ENCODE data around the gene COMMD4.
"Not testable (repeated sequence)": the region's sequence is repeated elsewhere in the genome, so short reads cannot be mapped to it uniquely, and the experiment has no call there.

The COMMD4 gene

GRCh38 chr15:75335705-75336355, at the start of gene COMMD4:
COMMD4 (plus strand) TSS chr15:75336063; CDS start chr15:75336090, 27 bp downstream.
- peak; percentile 68 for DNase-seq (ENCODE audit: low read depth)

GRCh38 chr15:75293660-75294059, 42.2 kb upstream of the COMMD4 start:
- not testable (repeated sequence) for DNase-seq (ENCODE audit: low read depth)

- DNase-seq (ENCODE audit: low read depth), result not testable (repeated sequence)
Observed at GRCh38 chr15:75298541-75299310, 37.1 kb upstream of the COMMD4 start.

- DNase-seq (ENCODE audit: low read depth), result not testable (repeated sequence)
Observed at GRCh38 chr15:75299311-75299688, 36.6 kb upstream of the COMMD4 start.

GRCh38 chr15:75300026-75300425, 35.8 kb upstream of the COMMD4 start:
- not testable (repeated sequence) for DNase-seq (ENCODE audit: low read depth)

- DNase-seq (ENCODE audit: low read depth), result no peak
Observed at GRCh38 chr15:75302318-75302717, 33.5 kb upstream of the COMMD4 start.

- not testable (repeated sequence) for DNase-seq (ENCODE audit: low read depth)
Observed at GRCh38 chr15:75302753-75303152, 33.1 kb upstream of the COMMD4 start.

- DNase-seq (ENCODE audit: low read depth), result no peak
Observed at GRCh38 chr15:75306188-75306587, 29.7 kb upstream of the COMMD4 start.

GRCh38 chr15:75307778-75308390, 28.0 kb upstream of the COMMD4 start:
- DNase-seq (ENCODE audit: low read depth), result no peak

- no peak for DNase-seq (ENCODE audit: low read depth)
Observed at GRCh38 chr15:75309711-75310110, 26.2 kb upstream of the COMMD4 start.

GRCh38 chr15:75312548-75312947, 23.3 kb upstream of the COMMD4 start:
- not testable (repeated sequence) for DNase-seq (ENCODE audit: low read depth)

- no peak for DNase-seq (ENCODE audit: low read depth)
Observed at GRCh38 chr15:75313116-75313845, 22.6 kb upstream of the COMMD4 start.

- DNase-seq (ENCODE audit: low read depth), result no peak
Observed at GRCh38 chr15:75314552-75315290, 21.1 kb upstream of the COMMD4 start.

- not testable (repeated sequence) for DNase-seq (ENCODE audit: low read depth)
Observed at GRCh38 chr15:75319231-75319897, 16.5 kb upstream of the COMMD4 start.

GRCh38 chr15:75321711-75322110, 14.2 kb upstream of the COMMD4 start:
- no peak for DNase-seq (ENCODE audit: low read depth)

GRCh38 chr15:75325922-75326321, 9.9 kb upstream of the COMMD4 start:
- DNase-seq (ENCODE audit: low read depth), result no peak

- DNase-seq (ENCODE audit: low read depth), result no peak
Observed at GRCh38 chr15:75327005-75327404, 8.9 kb upstream of the COMMD4 start.

- no peak for DNase-seq (ENCODE audit: low read depth)
Observed at GRCh38 chr15:75327491-75327890, 8.4 kb upstream of the COMMD4 start.

GRCh38 chr15:75328493-75329314, 7.2 kb upstream of the COMMD4 start:
- DNase-seq (ENCODE audit: low read depth), result no peak

GRCh38 chr15:75329571-75329970, 6.3 kb upstream of the COMMD4 start:
- DNase-seq (ENCODE audit: low read depth), result no peak
